BJ (cell line): ENCODE results near the gene SATB2. TPM values are rescaled to one million over a fixed set of nuclear protein-coding genes. Genes with fewer than 3 reads are reported as not detected.

ENCODE experiments used
- CTCF ChIA-PET: fragments of 350-600 bp; formaldehyde crosslinking; extraction: SDS; loops from one replicate; lab custom pipeline; 2021; ENCODE audit warnings: antibody characterized with exemption, inconsistent platforms; lab: Yijun Ruan, JAX
- POLR2A ChIA-PET: fragments of 300-600 bp; sonication (Branson Sonifier 250); formaldehyde crosslinking; extraction: SDS; loops from one replicate; lab custom pipeline; 2021; ENCODE audit warnings: antibody characterized with exemption; lab: Charles Lee
- DNase-seq: peaks from one replicate; pipeline ENCODE4 v3.0.0-alpha.2; 2011; ENCODE audit warnings: low read depth
- H3K27me3 ChIP-seq: 2 replicates; pipeline ENCODE4 v1.6.0; 2011; ENCODE audit warnings: low read length; ENCODE audit not compliant: control insufficient read depth, insufficient read depth
- H3K36me3 ChIP-seq: 2 replicates; pipeline ENCODE4 v1.5.1; 2011; ENCODE audit warnings: low read length; ENCODE audit not compliant: control insufficient read depth, insufficient read depth
- H3K4me3 ChIP-seq: 2 replicates; pipeline ENCODE4 v1.5.1; 2011; ENCODE audit warnings: low read depth, mild to moderate bottlenecking, control low read depth, low read length
- polyA plus RNA-seq: library from polyadenylated mRNA; depleted of rRNA; stranded (reverse); fragments of >200 nt; gene quantifications from 2 replicates; pipeline ENCODE4 v1.2.3, GENCODE V29; 2011
- TF ChIP-seq, protein P1 (sequence below): IDR thresholded peaks from 2 replicates; pipeline ENCODE4 v1.5.1; 2011; ENCODE audit warnings: low read depth, mild to moderate bottlenecking, control low read depth, inconsistent platforms, low read length, moderate library complexity; ENCODE audit not compliant: insufficient read depth

Gene SATB2
- polyA plus RNA-seq, 1 experiment, result 4.8 TPM

DNA sequence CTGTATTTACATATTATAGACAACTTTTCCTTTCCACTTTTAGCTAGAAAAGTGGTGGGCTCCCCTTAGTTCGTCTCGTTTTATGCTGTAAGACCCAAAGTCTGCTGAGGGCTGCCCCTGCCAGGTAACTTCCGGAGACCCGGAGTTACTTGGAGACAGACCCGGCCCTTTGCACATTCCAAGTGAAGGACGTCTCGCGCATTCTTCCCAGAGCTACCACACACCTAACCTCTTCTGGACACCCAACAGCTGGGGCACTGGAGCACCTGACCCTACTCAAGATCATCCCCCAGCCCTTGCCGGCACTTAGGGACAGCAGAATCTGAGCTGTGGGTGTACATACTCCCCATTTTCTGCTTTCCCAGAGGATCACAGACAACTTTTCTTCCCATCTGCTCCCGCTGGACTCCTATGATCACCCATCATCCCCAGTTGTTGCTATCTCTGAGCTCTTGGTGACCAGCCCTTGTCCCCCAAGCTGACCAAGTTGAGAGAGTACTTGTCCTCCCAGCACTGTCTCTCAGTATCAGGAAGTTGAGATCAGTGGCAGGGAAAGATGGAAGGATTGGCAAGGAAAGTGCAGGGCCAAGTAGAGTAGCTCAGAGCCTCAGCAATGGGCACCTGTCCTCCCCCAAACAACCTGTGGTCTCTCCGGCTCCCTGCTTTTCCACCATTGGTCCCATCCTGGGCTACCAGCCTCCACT lies 8.4 kb upstream of the SATB2 start:
- H3K27me3 ChIP-seq, result peaks cover 70% of the 10 kb centered on the region
- TF ChIP-seq, protein P1, sequence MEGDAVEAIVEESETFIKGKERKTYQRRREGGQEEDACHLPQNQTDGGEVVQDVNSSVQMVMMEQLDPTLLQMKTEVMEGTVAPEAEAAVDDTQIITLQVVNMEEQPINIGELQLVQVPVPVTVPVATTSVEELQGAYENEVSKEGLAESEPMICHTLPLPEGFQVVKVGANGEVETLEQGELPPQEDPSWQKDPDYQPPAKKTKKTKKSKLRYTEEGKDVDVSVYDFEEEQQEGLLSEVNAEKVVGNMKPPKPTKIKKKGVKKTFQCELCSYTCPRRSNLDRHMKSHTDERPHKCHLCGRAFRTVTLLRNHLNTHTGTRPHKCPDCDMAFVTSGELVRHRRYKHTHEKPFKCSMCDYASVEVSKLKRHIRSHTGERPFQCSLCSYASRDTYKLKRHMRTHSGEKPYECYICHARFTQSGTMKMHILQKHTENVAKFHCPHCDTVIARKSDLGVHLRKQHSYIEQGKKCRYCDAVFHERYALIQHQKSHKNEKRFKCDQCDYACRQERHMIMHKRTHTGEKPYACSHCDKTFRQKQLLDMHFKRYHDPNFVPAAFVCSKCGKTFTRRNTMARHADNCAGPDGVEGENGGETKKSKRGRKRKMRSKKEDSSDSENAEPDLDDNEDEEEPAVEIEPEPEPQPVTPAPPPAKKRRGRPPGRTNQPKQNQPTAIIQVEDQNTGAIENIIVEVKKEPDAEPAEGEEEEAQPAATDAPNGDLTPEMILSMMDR, result no peak
- H3K4me3 ChIP-seq, result no peak overlapping the region
- DNase-seq, result no peak
- ChIA-PET CTCF (interaction anchor here (0.9 to 2.7 kb wide), 4 partner anchors 23 to 1151 kb away, joined by 3 to 13 read pairs (median 4); no protein-coding TSS in a partner anchor), POLR2A (no interaction called here)
- H3K36me3 ChIP-seq, result no peaks in the 10 kb centered on the region

GRCh38 chr2:199465390-199465789 lies 7.7 kb upstream of the SATB2 start:
- CTCF ChIA-PET, result interaction anchor here (1.2 to 1.7 kb wide), 4 partner anchors 13 to 447 kb away, joined by 3 to 5 read pairs (median 4); no protein-coding TSS in a partner anchor

DNA sequence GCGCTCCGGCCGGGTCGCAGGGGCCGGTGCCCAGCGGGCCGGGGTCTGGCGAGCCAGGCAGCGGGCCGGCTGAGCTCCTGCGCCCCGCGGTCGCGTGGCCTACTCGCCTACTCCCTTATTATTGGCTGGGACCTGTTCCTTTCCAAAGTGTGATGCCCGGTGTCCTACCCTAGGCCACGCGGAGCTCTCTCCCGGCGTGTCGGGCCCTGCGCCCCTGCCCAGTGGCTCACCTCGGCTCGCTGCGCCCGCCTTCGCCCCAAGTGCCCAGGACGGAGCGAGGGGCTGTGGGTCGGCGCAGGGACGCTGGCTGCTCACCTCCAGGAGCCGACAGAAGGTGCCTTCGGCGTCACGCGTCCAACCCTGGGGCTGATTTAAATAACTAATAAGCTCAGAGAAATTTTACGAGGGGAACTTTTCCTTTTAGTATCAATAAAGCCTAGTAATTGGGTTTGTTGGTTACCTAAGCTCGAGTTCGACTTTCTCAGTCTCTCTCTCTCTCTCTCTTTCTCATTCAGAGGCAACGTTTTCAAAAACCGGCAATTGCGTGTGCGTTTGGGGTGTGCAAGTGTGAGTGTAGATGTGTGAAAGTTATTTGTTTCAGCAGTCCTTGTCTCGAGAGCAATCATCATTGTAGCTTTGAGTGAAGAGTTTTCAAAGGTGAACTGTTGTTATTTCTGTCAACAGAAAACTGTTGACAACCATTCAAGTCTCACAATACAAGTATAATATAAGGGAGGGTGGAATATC lies 7.0 kb upstream of the SATB2 start:
- DNase-seq, result no peak
- CTCF ChIA-PET, result interaction anchor here (0.9 to 1.7 kb wide), 8 partner anchors 12 to 446 kb away, joined by 3 to 5 read pairs (median 3); no protein-coding TSS in a partner anchor
- TF ChIP-seq, protein P1, result no peak
- H3K36me3 ChIP-seq, result no peaks in the 10 kb centered on the region
- POLR2A ChIA-PET, result interaction anchor here (0.6 kb wide), 1 partner anchor 165 kb away, joined by 5 read pairs; no protein-coding TSS in a partner anchor
- no peak overlapping the region for H3K4me3 ChIP-seq
- H3K27me3 ChIP-seq, result peaks cover 57% of the 10 kb centered on the region

More at GRCh38 chr2:199465390-199465789, 7.7 kb upstream of the SATB2 start:
- TF ChIP-seq, protein P1, result no peak
- no peaks in the 10 kb centered on the region for H3K36me3 ChIP-seq
- H3K27me3 ChIP-seq, result peaks cover 62% of the 10 kb centered on the region
- H3K4me3 ChIP-seq, result no peak overlapping the region
- DNase-seq, result no peak
- POLR2A ChIA-PET, result no interaction called here

- ChIA-PET POLR2A (interaction anchor here (0.6 kb wide), 2 partner anchors 166 to 1149 kb away, joined by 4 to 5 read pairs; no protein-coding TSS in a partner anchor), CTCF (interaction anchor here (0.8 to 2.2 kb wide), 16 partner anchors 8 to 1089 kb away, joined by 3 to 11 read pairs (median 3); no protein-coding TSS in a partner anchor)
- H3K36me3 ChIP-seq, result no peaks in the 10 kb centered on the region
- no peak for DNase-seq
- TF ChIP-seq, protein P1, result no peak
- peaks cover 51% of the 10 kb centered on the region for H3K27me3 ChIP-seq
- H3K4me3 ChIP-seq, result peak overlapping the region; percentile 53
Observed at GRCh38 chr2:199463708-199464605, 6.2 kb upstream of the SATB2 start.
